Left lung (tissue), 10 donors: ENCODE results near the gene CD40. TPM values are rescaled to one million over a fixed set of nuclear protein-coding genes. Genes with fewer than 3 reads are reported as not detected.

Experiments
- ATAC-seq: fragments of 200-7000 bp; cut with Tn5 transposase; one replicate; pipeline ENCODE4 v1.9.1; 2020; ENCODE audit warnings: moderate library complexity
- DNase-seq, 4 donors: peaks; one replicate each; pipeline ENCODE4 v3.0.0-alpha.2; 2013 to 2020
- H3K27ac ChIP-seq, 2 donors: fragments of 200-600 bp; sonication (generic) in 1 of 2; one replicate each; pipeline versions ENCODE4 v1.5.0 to v1.8.0; 2020 to 2021
- H3K27me3 ChIP-seq, 2 donors: fragments of 200-600 bp; sonication (generic) in 1 of 2; one replicate each; pipeline versions ENCODE4 v1.5.0 to v1.8.0; 2020 to 2021
- H3K36me3 ChIP-seq, 2 donors: fragments of 200-600 bp; sonication (generic) in 1 of 2; one replicate each; pipeline versions ENCODE4 v1.5.0 to v1.8.0; 2020 to 2021
- H3K4me1 ChIP-seq, 2 donors: fragments of 200-600 bp; one replicate each; pipeline ENCODE4 v1.8.0; 2021
- H3K4me3 ChIP-seq, 2 donors: fragments of 200-600 bp; sonication (generic) in 1 of 2; one replicate each; pipeline versions ENCODE4 v1.5.0 to v1.8.0; 2020 to 2021; ENCODE audit warnings: mild to moderate bottlenecking in 1 of 2
- H3K9me3 ChIP-seq, 2 donors: fragments of 200-600 bp; sonication (generic) in 1 of 2; one replicate each; pipeline versions ENCODE4 v1.5.0 to v1.8.0; 2020 to 2021
- CTCF ChIP-seq, 2 donors: fragments of 200-600 bp; sonication (generic) in 1 of 2; IDR thresholded peaks; one replicate each; pipeline versions ENCODE4 v1.5.0 to v1.8.0; 2021; ENCODE audit warnings: antibody characterized with exemption in 2 of 2
- intact Hi-C, 2 donors: fragments of 100-400 bp; cut with DNase I; formaldehyde crosslinking; loops; one replicate each; pipeline versions ENCODE4 v1.11.2 to v1.14.2; 2022
- polyA plus RNA-seq, 6 donors: library from polyadenylated mRNA; unstranded; fragments of 120-200 nt; gene quantifications; one replicate each; pipeline ENCODE4 v1.2.1, GENCODE V29; 2013; ENCODE audit not compliant: insufficient read length in 6 of 6
- total RNA-seq, 2 donors: library from RNA; stranded (reverse); fragmentation: NEBNext Ultra II Directional; extraction: Animal tissue kit (Norgen Biotek cat#: 25700); gene quantifications; one replicate each; pipeline ENCODE4 v1.2.1, GENCODE V29; 2021
- donor health status: DM: no; HTN: yes; CAD: no.
- donor health status: DM: no; HTN: no; CAD: no.

Gene CD40
- total and polyA plus RNA-seq, 8 donors: 13.9 to 27.6 (median 19.0) TPM

DNA sequence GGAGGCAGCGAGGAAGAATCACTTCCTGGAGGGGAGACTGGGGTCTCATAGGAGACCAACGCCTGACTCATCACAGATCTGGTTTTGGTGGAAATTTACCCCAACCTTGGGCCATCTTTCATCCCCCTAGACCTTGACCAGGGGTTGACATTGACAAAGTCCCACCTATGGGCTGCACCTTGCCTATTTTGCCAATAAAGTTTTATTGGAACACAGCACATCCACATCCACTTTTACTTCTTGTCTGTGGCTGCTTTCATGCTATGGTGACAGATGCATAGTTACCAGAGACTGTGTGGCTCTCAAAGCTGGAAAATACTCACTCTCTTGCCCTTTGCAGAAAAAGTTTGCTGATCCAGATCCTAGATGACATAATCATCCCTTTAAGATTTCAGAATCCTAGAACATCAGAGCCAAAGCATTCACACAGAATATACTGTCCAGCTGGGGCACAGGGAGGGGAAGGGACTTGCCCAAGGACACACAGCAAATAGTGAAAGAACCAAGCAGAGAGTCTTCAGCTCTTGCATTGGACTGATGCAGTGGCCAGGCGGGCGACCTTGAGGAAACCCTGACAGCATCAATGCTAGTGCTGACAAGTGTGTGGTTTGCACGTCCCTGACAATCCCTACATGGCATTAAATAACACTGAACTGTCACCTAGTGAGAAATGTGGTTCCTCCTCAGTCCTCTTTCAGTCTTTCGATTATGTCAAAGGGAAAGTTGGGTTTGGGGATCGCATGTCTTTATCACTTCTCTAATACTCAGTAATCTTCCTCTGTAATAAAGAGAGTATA is 41.2 kb downstream of the CD40 start:
- H3K27me3 ChIP-seq: peaks cover 0 to 81% of the 10 kb centered on the region in 2 donors
- no peak for TF ChIP-seq CTCF (IDR thresholded peaks at IDR 0.05)
- no peaks in the 10 kb centered on the region for H3K9me3 ChIP-seq
- ATAC-seq (no peak), DNase-seq (no peak)
- no peak overlapping the region for H3K27ac ChIP-seq
- no peaks in the 10 kb centered on the region for H3K36me3 ChIP-seq
- H3K4me3 ChIP-seq: no peak overlapping the region
- intact Hi-C loops: no loop called here
- H3K4me1 ChIP-seq: no peaks in the 10 kb centered on the region

- no peak for TF ChIP-seq CTCF (IDR thresholded peaks at IDR 0.05)
- DNase-seq (no peak), ATAC-seq (no peak)
- intact Hi-C loops: no loop called here
- Histone ChIP-seq H3K36me3 (no peaks in the 10 kb centered on the region), H3K9me3 (no peaks in the 10 kb centered on the region), H3K27ac (no peak overlapping the region), H3K4me1 (no peaks in the 10 kb centered on the region), H3K4me3 (no peak overlapping the region), H3K27me3 (peaks cover 0 to 81% of the 10 kb centered on the region in 2 donors)
These were observed 42.5 kb downstream of the CD40 start for GRCh38 chr20:46160661-46161060.

- Histone ChIP-seq H3K4me3 (no peak overlapping the region), H3K9me3 (no peaks in the 10 kb centered on the region), H3K27ac (no peak overlapping the region), H3K36me3 (no peaks in the 10 kb centered on the region), H3K4me1 (no peaks in the 10 kb centered on the region), H3K27me3 (peaks cover 0 to 78% of the 10 kb centered on the region in 2 donors)
- DNase-seq (no peak), ATAC-seq (no peak)
- intact Hi-C loops: no loop called here
- no peak for TF ChIP-seq CTCF (IDR thresholded peaks at IDR 0.05)
These were observed 43.8 kb downstream of the CD40 start for GRCh38 chr20:46161921-46162320.

DNA sequence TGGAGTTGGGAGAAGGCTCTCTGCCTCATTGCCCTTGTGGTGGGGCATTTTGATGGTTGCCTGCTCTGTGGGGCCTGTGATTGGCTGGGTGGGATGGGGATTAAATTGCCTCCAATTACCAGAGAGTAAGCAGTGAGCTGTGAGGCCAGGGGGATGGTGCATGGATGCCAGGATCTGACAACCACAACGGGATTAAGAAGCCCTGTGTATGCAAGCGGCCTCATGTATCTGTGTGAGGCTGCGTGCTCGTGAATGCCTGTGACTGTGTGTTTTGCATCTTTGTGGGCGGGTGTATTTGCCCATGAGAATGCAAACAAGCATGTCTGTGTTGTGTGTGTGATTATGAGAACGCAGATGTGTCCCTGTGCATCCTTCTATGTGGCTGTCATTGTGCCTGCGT is 46.1 kb downstream of the CD40 start:
- no peak for DNase-seq
- H3K27ac ChIP-seq: no peak overlapping the region
- H3K4me1 ChIP-seq: no peaks in the 10 kb centered on the region
- no peak for TF ChIP-seq CTCF (IDR thresholded peaks at IDR 0.05)
- no peak for ATAC-seq
- H3K27me3 ChIP-seq: peaks cover 0 to 78% of the 10 kb centered on the region in 2 donors
- no peak overlapping the region for H3K4me3 ChIP-seq
- H3K9me3 ChIP-seq: no peaks in the 10 kb centered on the region
- no peaks in the 10 kb centered on the region for H3K36me3 ChIP-seq
- intact Hi-C loops: no loop called here

DNA sequence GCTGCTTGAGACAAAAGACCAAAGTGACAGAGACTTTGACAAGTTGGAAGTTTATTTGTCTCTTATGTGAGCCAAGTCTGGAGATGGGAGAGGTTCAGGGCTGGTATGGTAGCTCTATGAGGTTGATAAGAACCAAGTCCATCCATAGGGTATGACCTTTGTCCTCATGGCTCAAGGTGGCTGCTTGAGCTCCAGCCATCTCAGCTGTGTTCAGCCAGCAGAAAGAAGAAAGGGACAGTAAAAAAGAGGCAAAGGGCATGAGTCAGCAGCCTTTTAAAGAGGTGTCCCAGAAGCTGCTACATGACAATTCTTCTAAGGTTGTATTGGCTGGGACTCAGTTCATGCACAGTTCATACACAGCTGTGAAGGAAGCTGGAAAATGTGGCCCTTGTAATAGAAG is 49.0 kb downstream of the CD40 start:
- H3K9me3 ChIP-seq: no peaks in the 10 kb centered on the region
- H3K4me1 ChIP-seq: no peaks in the 10 kb centered on the region
- H3K27me3 ChIP-seq: peaks cover 0 to 81% of the 10 kb centered on the region in 2 donors
- H3K36me3 ChIP-seq: no peaks in the 10 kb centered on the region
- DNase-seq (no peak), ATAC-seq (no peak)
- no peak overlapping the region for H3K27ac ChIP-seq
- no peak overlapping the region for H3K4me3 ChIP-seq
- no peak for TF ChIP-seq CTCF (IDR thresholded peaks at IDR 0.05)
- intact Hi-C loops: no loop called here
